Suprapubic skin (tissue), 4 donors: ENCODE measurements around the gene HOXB5.

Experiments
- POLR2A ChIP-seq, 2 donors: fragments of 450-650 bp; IDR thresholded peaks; one replicate each; pipeline ENCODE4 v1.6.1; 2017; ENCODE audit warnings: antibody characterized with exemption in 2 of 2, mild to moderate bottlenecking in 2 of 2, moderate library complexity in 2 of 2
- POLR2AphosphoS5 ChIP-seq, 3 donors: sonication (generic); formaldehyde crosslinking; IDR thresholded peaks; one replicate each; pipeline ENCODE4 v1.6.1; 2017; ENCODE audit warnings: antibody characterized with exemption in 3 of 3
- TF ChIP-seq, protein P1 (sequence below), 2 donors: fragments of 200-600 bp in 1 of 2; fragments of 450-650 bp in 1 of 2; sonication (generic) in 1 of 2; IDR thresholded peaks; one replicate each; pipeline ENCODE4 v1.5.1; 2016 to 2019; ENCODE audit warnings: antibody characterized with exemption in 2 of 2, mild to moderate bottlenecking in 1 of 2, moderate library complexity in 1 of 2

- TF ChIP-seq POLR2A (IDR thresholded peaks at IDR 0.05) (no peak), POLR2AphosphoS5 (IDR thresholded peaks at IDR 0.05) (no peak)
- TF ChIP-seq, protein P1, sequence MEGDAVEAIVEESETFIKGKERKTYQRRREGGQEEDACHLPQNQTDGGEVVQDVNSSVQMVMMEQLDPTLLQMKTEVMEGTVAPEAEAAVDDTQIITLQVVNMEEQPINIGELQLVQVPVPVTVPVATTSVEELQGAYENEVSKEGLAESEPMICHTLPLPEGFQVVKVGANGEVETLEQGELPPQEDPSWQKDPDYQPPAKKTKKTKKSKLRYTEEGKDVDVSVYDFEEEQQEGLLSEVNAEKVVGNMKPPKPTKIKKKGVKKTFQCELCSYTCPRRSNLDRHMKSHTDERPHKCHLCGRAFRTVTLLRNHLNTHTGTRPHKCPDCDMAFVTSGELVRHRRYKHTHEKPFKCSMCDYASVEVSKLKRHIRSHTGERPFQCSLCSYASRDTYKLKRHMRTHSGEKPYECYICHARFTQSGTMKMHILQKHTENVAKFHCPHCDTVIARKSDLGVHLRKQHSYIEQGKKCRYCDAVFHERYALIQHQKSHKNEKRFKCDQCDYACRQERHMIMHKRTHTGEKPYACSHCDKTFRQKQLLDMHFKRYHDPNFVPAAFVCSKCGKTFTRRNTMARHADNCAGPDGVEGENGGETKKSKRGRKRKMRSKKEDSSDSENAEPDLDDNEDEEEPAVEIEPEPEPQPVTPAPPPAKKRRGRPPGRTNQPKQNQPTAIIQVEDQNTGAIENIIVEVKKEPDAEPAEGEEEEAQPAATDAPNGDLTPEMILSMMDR (IDR thresholded peaks at IDR 0.05): no peak
Observed at GRCh38 chr17:48565022-48565554, 28.5 kb downstream of the HOXB5 start.
